Loucy (cell line): ENCODE results near the gene GIMAP4.

Experiments used
- H2AFZ ChIP-seq: fragments of 200-600 bp; sonication (generic); 2 replicates; pipeline ENCODE4 v1.6.0; 2016; ENCODE audit warnings: antibody characterized with exemption, mild to moderate bottlenecking, low read length, moderate library complexity
- H3F3A ChIP-seq: fragments of 200-600 bp; 2 replicates; pipeline ENCODE4 v1.6.0; 2016; ENCODE audit warnings: antibody characterized with exemption, low read depth, mild to moderate bottlenecking
- H3K27me3 ChIP-seq: fragments of 200-600 bp; sonication (generic); 2 replicates; pipeline ENCODE4 v1.6.1; 2014; ENCODE audit warnings: low read length, mild to moderate bottlenecking; ENCODE audit not compliant: insufficient read depth, poor library complexity, severe bottlenecking
- H3K36me3 ChIP-seq: fragments of 200-600 bp; sonication (generic); 2 replicates; pipeline ENCODE4 v1.6.1; 2016; ENCODE audit warnings: low read length; ENCODE audit not compliant: insufficient read depth
- H3K4me1 ChIP-seq: fragments of 200-600 bp; sonication (generic); 2 replicates; pipeline ENCODE4 v1.5.1; 2014; ENCODE audit warnings: low read length, mild to moderate bottlenecking; ENCODE audit not compliant: insufficient read depth, poor library complexity, severe bottlenecking
- H3K4me2 ChIP-seq: fragments of 200-600 bp; sonication (generic); 2 replicates; pipeline ENCODE4 v1.6.0; 2014; ENCODE audit warnings: antibody characterized with exemption, low read length, low read depth, mild to moderate bottlenecking; ENCODE audit not compliant: poor library complexity, severe bottlenecking
- H3K4me3 ChIP-seq: fragments of 200-600 bp; sonication (generic); 2 replicates; pipeline ENCODE4 v1.5.1; 2014; ENCODE audit warnings: low read length, mild to moderate bottlenecking, mixed read lengths; ENCODE audit not compliant: poor library complexity, severe bottlenecking
- H3K79me2 ChIP-seq: fragments of 200-600 bp; sonication (generic); 2 replicates; pipeline ENCODE4 v1.6.1; 2014; ENCODE audit warnings: low read length; ENCODE audit not compliant: insufficient read depth
- H3K9ac ChIP-seq: fragments of 200-600 bp; sonication (generic); 2 replicates; pipeline ENCODE4 v1.6.0; 2014; ENCODE audit warnings: mild to moderate bottlenecking, low read depth, low read length, moderate library complexity; ENCODE audit not compliant: poor library complexity, severe bottlenecking
- H3K9me2 ChIP-seq: fragments of 200-600 bp; sonication (generic); replicated peaks from 2 replicates; pipeline ENCODE4 v1.6.1; 2016; ENCODE audit warnings: low read depth, low read length, mixed read lengths
- H3K9me3 ChIP-seq: fragments of 200-600 bp; sonication (generic); 2 replicates; pipeline ENCODE4 v1.6.1; 2014; ENCODE audit warnings: mild to moderate bottlenecking, antibody characterized with exemption, low read length, low read depth; ENCODE audit not compliant: insufficient read depth
- H4K20me1 ChIP-seq: fragments of 200-600 bp; sonication (generic); 2 replicates; pipeline ENCODE4 v1.6.0; 2014; ENCODE audit warnings: antibody characterized with exemption, low read length, mild to moderate bottlenecking; ENCODE audit not compliant: insufficient read depth, poor library complexity, severe bottlenecking
- CTCF ChIP-seq: fragments of 200-600 bp; sonication (generic); conservative IDR thresholded peaks from 2 replicates; pipeline ENCODE4 v1.5.1; 2014; ENCODE audit warnings: mild to moderate bottlenecking, antibody characterized with exemption, low read length
- EZH2phosphoT487 ChIP-seq: fragments of 200-600 bp; IDR thresholded peaks from 2 replicates; pipeline ENCODE4 v1.6.1; 2018; ENCODE audit warnings: antibody characterized with exemption, mild to moderate bottlenecking, moderate library complexity, borderline replicate concordance

The GIMAP4 gene

DNA sequence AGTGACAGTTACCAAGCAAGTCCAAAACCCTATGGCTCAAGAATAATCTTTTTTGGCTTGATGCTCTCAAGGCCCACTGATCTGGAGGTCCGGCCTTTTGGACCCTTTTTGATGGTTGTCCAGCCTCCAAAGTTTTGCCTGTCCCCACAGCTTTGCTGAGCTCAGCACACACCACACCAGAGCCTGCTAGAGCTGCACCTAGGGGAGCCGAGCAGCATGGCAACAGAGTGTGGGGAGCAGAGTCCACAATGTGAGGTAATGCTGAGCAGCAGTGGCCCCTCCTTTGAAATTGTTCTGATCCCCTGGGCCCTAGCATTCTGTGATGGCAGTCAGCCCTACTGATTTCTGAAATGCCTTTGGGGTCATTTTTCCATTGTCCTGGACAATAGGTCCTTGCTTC lies 43.2 kb upstream of the GIMAP4 start:
- H3K4me1 ChIP-seq, result peaks cover 24% of the 10 kb centered on the region
- H2AFZ ChIP-seq, result no peak overlapping the region
- H3F3A ChIP-seq, result no peaks in the 10 kb centered on the region
- no peaks in the 10 kb centered on the region for H3K27me3 ChIP-seq
- H3K4me2 ChIP-seq, result no peak overlapping the region
- H4K20me1 ChIP-seq, result no peaks in the 10 kb centered on the region
- TF ChIP-seq CTCF (no peak), EZH2phosphoT487 (no peak)
- H3K9me3 ChIP-seq, result peaks cover 6% of the 10 kb centered on the region; the same call in 1 of the 2 replicates
- peaks cover 12% of the 10 kb centered on the region; the same call in 1 of the 2 replicates for H3K36me3 ChIP-seq
- no peak overlapping the region for H3K9ac ChIP-seq
- no peak overlapping the region for H3K4me3 ChIP-seq
- no peaks in the 10 kb centered on the region for H3K9me2 ChIP-seq
- peaks cover 20% of the 10 kb centered on the region; the same call in 1 of the 2 replicates for H3K79me2 ChIP-seq

DNA sequence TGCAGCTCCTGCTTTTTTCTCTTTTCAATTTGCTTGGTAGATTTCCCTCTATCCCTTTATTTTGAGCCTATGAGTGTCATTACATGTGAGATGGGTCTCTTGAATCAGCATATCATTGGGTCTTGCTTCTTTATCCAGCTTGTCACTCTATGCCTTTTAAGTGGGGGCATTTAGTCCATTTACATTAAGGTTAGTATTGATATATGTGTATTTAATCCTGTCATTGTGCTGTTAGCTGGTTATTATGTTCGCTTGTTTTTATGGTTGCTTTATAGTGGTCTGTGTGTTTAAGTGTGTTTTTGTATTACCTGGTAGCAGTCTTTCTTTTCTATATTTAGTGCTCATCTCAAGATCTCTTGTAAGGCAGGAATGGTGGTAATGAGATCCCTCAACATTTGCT lies 35.5 kb upstream of the GIMAP4 start:
- Histone ChIP-seq H3F3A (no peaks in the 10 kb centered on the region), H3K79me2 (no peaks in the 10 kb centered on the region), H3K4me3 (no peak overlapping the region), H3K9me3 (peaks cover 21% of the 10 kb centered on the region), H3K9ac (no peak overlapping the region), H3K4me1 (no peaks in the 10 kb centered on the region), H3K36me3 (no peaks in the 10 kb centered on the region), H3K9me2 (no peaks in the 10 kb centered on the region), H3K27me3 (no peaks in the 10 kb centered on the region), H3K4me2 (no peak overlapping the region), H2AFZ (no peak overlapping the region), H4K20me1 (no peaks in the 10 kb centered on the region)
- TF ChIP-seq EZH2phosphoT487 (no peak), CTCF (no peak)

GRCh38 chr7:150538259-150538658 lies 28.9 kb upstream of the GIMAP4 start:
- no peak for TF ChIP-seq CTCF
- TF ChIP-seq EZH2phosphoT487, result no peak
- H3K79me2 ChIP-seq, result no peaks in the 10 kb centered on the region

More at GRCh38 chr7:150538259-150538658, 28.9 kb upstream of the GIMAP4 start:
- H3K4me2 ChIP-seq, result no peak overlapping the region
- H3K27me3 ChIP-seq, result no peaks in the 10 kb centered on the region
- H2AFZ ChIP-seq, result no peak overlapping the region
- no peaks in the 10 kb centered on the region for H3K36me3 ChIP-seq
- no peak overlapping the region for H3K9ac ChIP-seq
- no peak overlapping the region for H3K4me3 ChIP-seq
- H3F3A ChIP-seq, result no peaks in the 10 kb centered on the region
- H3K9me2 ChIP-seq, result no peaks in the 10 kb centered on the region
- H3K9me3 ChIP-seq, result peaks cover 55% of the 10 kb centered on the region; the same call in 1 of the 2 replicates
- H4K20me1 ChIP-seq, result no peaks in the 10 kb centered on the region
- H3K4me1 ChIP-seq, result no peaks in the 10 kb centered on the region
